RWPE2 (cell line): ENCODE results near the gene POLR2C.
"Not testable (repeated sequence)": the region's sequence is repeated elsewhere in the genome, so short reads cannot be mapped to it uniquely, and the experiment has no call there.

Experiments used
- ATAC-seq: fragments of 200-7000 bp; cut with Tn5 transposase; 3 replicates; pipeline ENCODE4 v1.9.1; 2021; ENCODE audit warnings: low read depth
- DNase-seq: peaks from one replicate; pipeline ENCODE4 v3.0.0-alpha.2; 2020; ENCODE audit warnings: low spot score
- H3K27ac ChIP-seq: fragments of 450-650 bp; 2 replicates; pipeline ENCODE4 v1.5.1; 2017; ENCODE audit warnings: mild to moderate bottlenecking; ENCODE audit not compliant: poor library complexity, severe bottlenecking
- H3K27me3 ChIP-seq: fragments of 250-450 bp; sonication (Bioruptor Pico); 2 replicates; pipeline ENCODE4 v1.5.1; 2021; ENCODE audit warnings: mild to moderate bottlenecking, moderate library complexity; ENCODE audit not compliant: insufficient read depth, poor library complexity, severe bottlenecking
- H3K36me3 ChIP-seq: fragments of 250-450 bp; sonication (Bioruptor Pico); 2 replicates; pipeline ENCODE4 v1.5.1; 2020; ENCODE audit warnings: low read depth, mild to moderate bottlenecking, moderate library complexity
- H3K4me1 ChIP-seq: fragments of 250-450 bp; sonication (Bioruptor Pico); 2 replicates; pipeline ENCODE4 v1.5.1; 2021; ENCODE audit warnings: mild to moderate bottlenecking, moderate library complexity; ENCODE audit not compliant: insufficient read depth, poor library complexity, severe bottlenecking
- H3K4me3 ChIP-seq: fragments of 250-450 bp; sonication (Bioruptor Pico); 2 replicates; pipeline ENCODE4 v1.5.1; 2021; ENCODE audit warnings: mild to moderate bottlenecking, moderate library complexity; ENCODE audit not compliant: severe bottlenecking
- H3K9me3 ChIP-seq: fragments of 250-450 bp; sonication (Bioruptor Pico); 2 replicates; pipeline ENCODE4 v1.5.1; 2021; ENCODE audit warnings: mild to moderate bottlenecking, moderate library complexity; ENCODE audit not compliant: severe bottlenecking
- CTCF ChIP-seq: fragments of 450-650 bp; IDR thresholded peaks from one replicate; pipeline ENCODE4 v1.5.1; 2017; ENCODE audit warnings: mild to moderate bottlenecking, moderate library complexity; ENCODE audit not compliant: poor library complexity, severe bottlenecking

POLR2C gene

GRCh38 chr16:57489229-57489628 lies 26.8 kb downstream of the POLR2C start:
- no peaks in the 10 kb centered on the region for H3K9me3 ChIP-seq
- H3K4me1 ChIP-seq: peaks cover 4% of the 10 kb centered on the region
- H3K27ac ChIP-seq: no peak overlapping the region
- no peaks in the 10 kb centered on the region for H3K27me3 ChIP-seq
- no peak overlapping the region for H3K4me3 ChIP-seq
- H3K36me3 ChIP-seq: no peaks in the 10 kb centered on the region
- ATAC-seq (no peak), DNase-seq (no peak)
- TF ChIP-seq CTCF: no peak

- H3K27ac ChIP-seq: no peak overlapping the region
- ATAC-seq (no peak), DNase-seq (no peak)
- no peak overlapping the region for H3K4me3 ChIP-seq
- H3K4me1 ChIP-seq: no peaks in the 10 kb centered on the region
- no peaks in the 10 kb centered on the region for H3K27me3 ChIP-seq
- H3K36me3 ChIP-seq: no peaks in the 10 kb centered on the region
- H3K9me3 ChIP-seq: no peaks in the 10 kb centered on the region
- TF ChIP-seq CTCF: no peak
Observed at GRCh38 chr16:57493767-57494166, 31.3 kb downstream of the POLR2C start.

GRCh38 chr16:57497121-57497520 lies 34.6 kb downstream of the POLR2C start:
- ATAC-seq (no peak), DNase-seq (no peak)
- no peaks in the 10 kb centered on the region for H3K36me3 ChIP-seq
- TF ChIP-seq CTCF: no peak
- no peak overlapping the region for H3K4me3 ChIP-seq
- H3K27ac ChIP-seq: no peak overlapping the region
- no peaks in the 10 kb centered on the region for H3K27me3 ChIP-seq
- H3K9me3 ChIP-seq: no peaks in the 10 kb centered on the region
- H3K4me1 ChIP-seq: no peaks in the 10 kb centered on the region

- Histone ChIP-seq H3K4me3 (no peak overlapping the region), H3K9me3 (no peaks in the 10 kb centered on the region), H3K4me1 (no peaks in the 10 kb centered on the region), H3K27ac (no peak overlapping the region), H3K27me3 (no peaks in the 10 kb centered on the region), H3K36me3 (no peaks in the 10 kb centered on the region)
- no peak for ATAC-seq
- DNase-seq: no peak
- TF ChIP-seq CTCF: no peak
Observed at GRCh38 chr16:57498031-57498430, 35.6 kb downstream of the POLR2C start.

GRCh38 chr16:57499941-57500340 lies 37.5 kb downstream of the POLR2C start:
- DNase-seq, H3K4me3 ChIP-seq, H3K27me3 ChIP-seq, H3K9me3 ChIP-seq, ATAC-seq, H3K4me1 ChIP-seq, H3K27ac ChIP-seq, H3K36me3 ChIP-seq: not testable (repeated sequence)
